ENCODE results near the gene IRGC. TPM values are rescaled to one million over a fixed set of nuclear protein-coding genes. Genes with fewer than 3 reads are reported as not detected.

The IRGC gene
- total RNA-seq (2022; extraction: Qiagen RNA extraction; ENCODE audit: low read depth), result not detected in 5 replicates

DNA sequence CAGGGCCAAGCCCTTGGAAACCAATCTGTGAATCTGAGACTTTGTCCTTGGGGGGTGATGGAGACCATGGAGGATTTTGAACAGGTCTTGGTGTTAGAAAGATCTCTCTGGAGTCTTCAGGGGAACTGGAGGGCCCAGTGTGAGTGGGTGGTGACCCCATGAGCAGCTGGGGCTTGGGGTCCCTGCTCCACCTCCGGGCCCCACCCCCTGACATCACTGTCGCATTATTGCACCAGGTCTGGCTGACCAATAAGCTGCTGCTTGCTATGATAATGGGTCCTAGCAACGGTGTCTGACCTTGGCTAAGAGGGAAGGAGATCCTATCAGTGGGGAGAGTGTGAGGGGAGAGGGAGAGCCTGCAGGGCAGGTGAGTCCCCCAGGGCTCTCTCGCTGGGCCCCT lies at the start of gene IRGC:
Gene IRGC (plus strand): TSS at position 301 of the 400 bp plus-strand sequence. CDS start 2,483 bp downstream, outside the sequence.

DNA sequence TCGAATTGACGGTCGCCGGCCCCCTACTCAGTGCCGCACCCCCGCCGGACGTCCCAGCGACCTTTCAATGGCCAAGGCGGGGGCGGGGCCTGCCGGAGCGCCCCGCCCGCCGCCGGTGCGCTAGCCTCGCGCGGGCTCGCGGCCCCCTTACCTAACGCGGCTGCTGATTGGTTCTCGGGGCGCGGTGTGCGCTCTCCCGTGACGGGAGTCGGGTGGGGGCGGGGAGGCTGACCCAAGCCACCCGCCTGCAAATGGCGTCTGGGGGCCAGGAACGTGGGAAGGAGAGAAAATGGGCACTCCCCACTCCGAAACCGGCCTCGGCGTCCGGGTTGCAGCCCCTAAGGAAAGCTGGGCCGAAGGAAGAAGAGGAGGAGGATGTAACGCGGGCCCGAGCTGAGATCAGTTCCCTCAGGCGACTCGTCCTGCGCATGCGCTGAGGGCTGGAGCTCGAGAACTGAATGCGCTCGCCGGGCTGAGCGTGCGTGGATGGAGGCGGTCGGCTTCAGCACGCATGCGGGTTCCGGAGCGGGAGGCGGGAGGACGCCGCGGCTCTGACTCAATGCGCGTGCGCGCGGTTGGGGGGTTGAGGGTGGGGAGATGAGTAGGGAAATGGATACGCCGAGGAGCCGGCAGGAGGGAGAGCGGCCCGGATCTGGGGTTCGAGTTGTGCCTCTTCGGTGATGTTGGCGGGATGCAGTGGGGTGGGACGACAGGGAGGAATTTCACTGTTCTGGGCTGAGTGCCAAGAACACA lies 38.8 kb downstream of the IRGC start, which contains the start of gene SMG9:
Gene SMG9 (minus strand): TSS at position 460 of the 753 bp plus-strand sequence. CDS start 4,221 bp downstream, outside the sequence.

Other genes with a start within 250 kb of the IRGC start
- gene PHLDB3, start 211.3 kb upstream of the IRGC start, total RNA-seq (2022; extraction: Qiagen RNA extraction; ENCODE audit: low read depth), result 7.9 to 10.0 TPM (median 8.8 TPM) in 5 replicates
- gene ETHE1, start 188.9 kb upstream of the IRGC start, total RNA-seq (2022; extraction: Qiagen RNA extraction; ENCODE audit: low read depth), result 45.7 to 50.9 TPM (median 49.2 TPM) in 5 replicates
- gene ZNF575, start 182.9 kb upstream of the IRGC start, total RNA-seq (2022; extraction: Qiagen RNA extraction; ENCODE audit: low read depth), result 1.2 to 1.9 TPM (median 1.6 TPM) in 5 replicates
- gene XRCC1, start 140.5 kb upstream of the IRGC start, total RNA-seq (2022; extraction: Qiagen RNA extraction; ENCODE audit: low read depth), result 24.8 to 28.2 TPM (median 27.3 TPM) in 5 replicates
- 0.15 to 0.19 TPM (median 0.17 TPM) in 3 of 5 replicates, not detected in the others for gene PINLYP, start 140.3 kb upstream of the IRGC start, total RNA-seq (2022; extraction: Qiagen RNA extraction; ENCODE audit: low read depth)
- 5.3 to 6.3 TPM (median 5.9 TPM) in 5 replicates for gene IRGQ, start 119.9 kb upstream of the IRGC start, total RNA-seq (2022; extraction: Qiagen RNA extraction; ENCODE audit: low read depth)
- gene ZNF576, start 119.5 kb upstream of the IRGC start, total RNA-seq (2022; extraction: Qiagen RNA extraction; ENCODE audit: low read depth), result 12.8 to 21.1 TPM (median 20.4 TPM) in 5 replicates
- gene SRRM5, start 104.0 kb upstream of the IRGC start, total RNA-seq (2022; extraction: Qiagen RNA extraction; ENCODE audit: low read depth), result 0.67 to 0.93 TPM (median 0.80 TPM) in 5 replicates
- 50.6 to 71.3 TPM (median 59.6 TPM) in 5 replicates for gene ZNF428, start 96.4 kb upstream of the IRGC start, total RNA-seq (2022; extraction: Qiagen RNA extraction; ENCODE audit: low read depth)
- 8.3 to 10.2 TPM (median 9.1 TPM) in 5 replicates for gene CADM4, start 76.2 kb upstream of the IRGC start, total RNA-seq (2022; extraction: Qiagen RNA extraction; ENCODE audit: low read depth)
- gene PLAUR, start 45.9 kb upstream of the IRGC start, total RNA-seq (2022; extraction: Qiagen RNA extraction; ENCODE audit: low read depth), result 74.2 to 80.1 TPM (median 77.0 TPM) in 5 replicates
- 47.4 to 65.8 TPM (median 57.7 TPM) in 5 replicates for gene SMG9, start 38.9 kb downstream of the IRGC start, total RNA-seq (2022; extraction: Qiagen RNA extraction; ENCODE audit: low read depth)
- 44.8 to 64.3 TPM (median 57.6 TPM) in 5 replicates for gene KCNN4, start 64.9 kb downstream of the IRGC start, total RNA-seq (2022; extraction: Qiagen RNA extraction; ENCODE audit: low read depth)
- 0.09 to 0.29 TPM (median 0.21 TPM) in 4 of 5 replicates, not detected in the other for gene LYPD5, start 86.4 kb downstream of the IRGC start, total RNA-seq (2022; extraction: Qiagen RNA extraction; ENCODE audit: low read depth)
- 3.3 to 5.5 TPM (median 4.7 TPM) in 5 replicates for gene ZNF283, start 111.2 kb downstream of the IRGC start, total RNA-seq (2022; extraction: Qiagen RNA extraction; ENCODE audit: low read depth)
- 0.15 to 0.30 TPM (median 0.18 TPM) in 5 replicates for gene ZNF404, start 167.9 kb downstream of the IRGC start, total RNA-seq (2022; extraction: Qiagen RNA extraction; ENCODE audit: low read depth)
- gene ZNF45, start 219.2 kb downstream of the IRGC start, total RNA-seq (2022; extraction: Qiagen RNA extraction; ENCODE audit: low read depth), result 7.5 to 11.8 TPM (median 10.4 TPM) in 5 replicates
- 0.35 to 0.85 TPM (median 0.70 TPM) in 5 replicates for gene ZNF221, start 235.2 kb downstream of the IRGC start, total RNA-seq (2022; extraction: Qiagen RNA extraction; ENCODE audit: low read depth)